ENCODE measurements around the gene KDELR1.

DNA sequence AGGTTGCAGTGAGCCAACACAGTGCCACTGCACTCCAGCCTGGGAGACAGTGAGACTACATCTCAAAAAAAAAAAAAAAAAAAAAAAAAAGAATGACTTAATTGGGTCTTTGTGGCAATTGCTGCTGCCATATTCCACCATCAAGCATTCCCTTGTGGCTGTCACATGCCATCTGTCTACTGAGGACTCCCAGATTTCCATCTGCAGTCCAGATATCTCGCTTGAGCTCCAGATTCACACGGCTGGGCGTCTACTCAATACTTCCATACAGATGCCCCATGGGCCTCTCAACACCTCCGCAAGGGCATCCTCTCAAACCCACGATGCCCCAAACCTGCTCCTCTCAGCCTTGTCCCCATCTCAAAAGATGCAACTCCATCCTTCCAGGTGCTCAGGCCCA is 40.5 kb downstream of the KDELR1 start:
- no peak for TF ChIP-seq POLR2A (IDR thresholded peaks at IDR 0.05)
- no peak for TF ChIP-seq CTCF (IDR thresholded peaks at IDR 0.05)
